Neuron (in vitro differentiated cells): ENCODE measurements around the gene WFIKKN1.

Experiments
- H2AFZ ChIP-seq: one replicate; pipeline ENCODE4 v1.6.1; 2013; ENCODE audit warnings: low read depth, mild to moderate bottlenecking, inconsistent platforms, low read length, moderate library complexity
- H3K27me3 ChIP-seq: one replicate; pipeline ENCODE4 v1.6.1; 2013; ENCODE audit warnings: low read length; ENCODE audit not compliant: insufficient read depth
- H3K36me3 ChIP-seq: one replicate; pipeline ENCODE4 v1.6.1; 2013; ENCODE audit warnings: low read length; ENCODE audit not compliant: insufficient read depth
- H3K4me1 ChIP-seq: one replicate; pipeline ENCODE4 v1.6.1; 2013; ENCODE audit warnings: low read length; ENCODE audit not compliant: insufficient read depth
- H3K4me3 ChIP-seq: 2 replicates; pipeline ENCODE4 v1.5.1; 2013; ENCODE audit warnings: mild to moderate bottlenecking, low read length, moderate library complexity
- H3K9me3 ChIP-seq: one replicate; pipeline ENCODE4 v1.6.1; 2013; ENCODE audit warnings: low read length

Gene WFIKKN1

GRCh38 chr16:676565-676902, 45.7 kb downstream of the WFIKKN1 start:
- no peaks in the 10 kb centered on the region for H3K9me3 ChIP-seq
- H3K36me3 ChIP-seq: peaks cover 32% of the 10 kb centered on the region
- H3K27me3 ChIP-seq: no peaks in the 10 kb centered on the region
- H2AFZ ChIP-seq: no peak overlapping the region
- no peak overlapping the region for H3K4me3 ChIP-seq
- H3K4me1 ChIP-seq: peaks cover 8% of the 10 kb centered on the region

- Histone ChIP-seq H3K4me3 (no peak overlapping the region), H3K4me1 (peaks cover 12% of the 10 kb centered on the region), H3K9me3 (no peaks in the 10 kb centered on the region), H2AFZ (no peak overlapping the region), H3K27me3 (no peaks in the 10 kb centered on the region), H3K36me3 (peaks cover 33% of the 10 kb centered on the region)
Observed at GRCh38 chr16:676913-677312, 46.1 kb downstream of the WFIKKN1 start.

GRCh38 chr16:677316-678190, 46.8 kb downstream of the WFIKKN1 start:
- Histone ChIP-seq H3K4me1 (peaks cover 14% of the 10 kb centered on the region), H3K27me3 (no peaks in the 10 kb centered on the region), H3K9me3 (no peaks in the 10 kb centered on the region), H2AFZ (no peak overlapping the region), H3K4me3 (no peak overlapping the region), H3K36me3 (peaks cover 33% of the 10 kb centered on the region)

- no peak overlapping the region for H2AFZ ChIP-seq
- no peaks in the 10 kb centered on the region for H3K9me3 ChIP-seq
- no peak overlapping the region for H3K4me3 ChIP-seq
- H3K27me3 ChIP-seq: no peaks in the 10 kb centered on the region
- peaks cover 15% of the 10 kb centered on the region for H3K4me1 ChIP-seq
- peaks cover 33% of the 10 kb centered on the region for H3K36me3 ChIP-seq
Observed at GRCh38 chr16:678209-678857, 47.5 kb downstream of the WFIKKN1 start.

- H3K27me3 ChIP-seq: no peaks in the 10 kb centered on the region
- peak overlapping the region; percentile 26 for H3K4me3 ChIP-seq
- H3K9me3 ChIP-seq: no peaks in the 10 kb centered on the region
- H3K4me1 ChIP-seq: peaks cover 16% of the 10 kb centered on the region
- peaks cover 30% of the 10 kb centered on the region for H3K36me3 ChIP-seq
- H2AFZ ChIP-seq: no peak overlapping the region
Observed at GRCh38 chr16:678858-679813, 48.4 kb downstream of the WFIKKN1 start.

GRCh38 chr16:679814-680624, 49.2 kb downstream of the WFIKKN1 start, which contains the start of gene STUB1:
TSS of gene STUB1 (plus strand) at chr16:680410. CDS start at chr16:680526, 116 bp downstream.
- Histone ChIP-seq H3K9me3 (no peaks in the 10 kb centered on the region), H3K36me3 (peaks cover 27% of the 10 kb centered on the region), H3K4me3 (peak within 1 kb of the TSS; percentile 87), H3K4me1 (peaks cover 16% of the 10 kb centered on the region), H2AFZ (peak within 1 kb of the TSS; percentile 44), H3K27me3 (no peaks in the 10 kb centered on the region)

- peaks cover 32% of the 10 kb centered on the region for H3K36me3 ChIP-seq
- H2AFZ ChIP-seq: no peak overlapping the region
- peak overlapping the region; percentile 87 for H3K4me3 ChIP-seq
- H3K4me1 ChIP-seq: peaks cover 16% of the 10 kb centered on the region
- H3K27me3 ChIP-seq: no peaks in the 10 kb centered on the region
- no peaks in the 10 kb centered on the region for H3K9me3 ChIP-seq
Observed at GRCh38 chr16:680625-680945, 49.8 kb downstream of the WFIKKN1 start.

- H3K36me3 ChIP-seq: peaks cover 37% of the 10 kb centered on the region
- peak overlapping the region; percentile 87 for H3K4me3 ChIP-seq
- H2AFZ ChIP-seq: no peak overlapping the region
- no peaks in the 10 kb centered on the region for H3K27me3 ChIP-seq
- H3K9me3 ChIP-seq: no peaks in the 10 kb centered on the region
- H3K4me1 ChIP-seq: peaks cover 16% of the 10 kb centered on the region
Observed at GRCh38 chr16:680967-681745, 50.4 kb downstream of the WFIKKN1 start.

- Histone ChIP-seq H3K9me3 (no peaks in the 10 kb centered on the region), H3K4me1 (peaks cover 16% of the 10 kb centered on the region), H3K4me3 (peak overlapping the region; percentile 87), H3K36me3 (peaks cover 43% of the 10 kb centered on the region), H3K27me3 (no peaks in the 10 kb centered on the region), H2AFZ (no peak overlapping the region)
Observed at GRCh38 chr16:681746-682427, 51.1 kb downstream of the WFIKKN1 start.

GRCh38 chr16:682493-683395, 52.0 kb downstream of the WFIKKN1 start:
- Histone ChIP-seq H3K4me3 (no peak overlapping the region), H3K9me3 (no peaks in the 10 kb centered on the region), H3K36me3 (peaks cover 52% of the 10 kb centered on the region), H3K27me3 (no peaks in the 10 kb centered on the region), H3K4me1 (peaks cover 16% of the 10 kb centered on the region), H2AFZ (no peak overlapping the region)
